Measurements from ENCODE around the gene CLMN.

DNA sequence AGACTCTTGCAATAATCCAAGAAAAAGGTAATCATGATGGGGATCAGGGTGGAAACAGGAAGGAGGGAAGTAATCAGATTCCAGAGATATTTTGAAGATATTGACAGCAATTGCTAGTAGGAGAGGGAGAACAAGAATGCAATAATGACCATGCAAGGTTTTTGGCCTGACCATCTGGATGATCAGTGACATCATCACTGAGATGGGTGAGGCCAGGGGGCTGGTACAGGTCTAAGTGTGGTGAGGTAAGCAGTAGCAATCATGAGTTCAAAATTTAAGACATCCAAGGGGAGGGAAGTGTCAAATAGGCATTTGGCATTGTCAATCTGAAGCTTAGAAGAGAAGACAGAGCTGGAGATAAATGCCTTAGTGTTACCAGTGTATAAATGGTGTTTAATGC, 24.8 kb upstream of the CLMN start:
- no peak for TF ChIP-seq CTCF (IDR thresholded peaks at IDR 0.05)
- no peak for TF ChIP-seq EZH2 (IDR thresholded peaks at IDR 0.05; ENCODE audit: borderline replicate concordance, insufficient read depth, low read depth, low read length, poor library complexity, severe bottlenecking)
